ENCODE measurements around the gene PEX1.
"Not testable (repeated sequence)": the region's sequence is repeated elsewhere in the genome, so short reads cannot be mapped to it uniquely, and the experiment has no call there.

The PEX1 gene

DNA sequence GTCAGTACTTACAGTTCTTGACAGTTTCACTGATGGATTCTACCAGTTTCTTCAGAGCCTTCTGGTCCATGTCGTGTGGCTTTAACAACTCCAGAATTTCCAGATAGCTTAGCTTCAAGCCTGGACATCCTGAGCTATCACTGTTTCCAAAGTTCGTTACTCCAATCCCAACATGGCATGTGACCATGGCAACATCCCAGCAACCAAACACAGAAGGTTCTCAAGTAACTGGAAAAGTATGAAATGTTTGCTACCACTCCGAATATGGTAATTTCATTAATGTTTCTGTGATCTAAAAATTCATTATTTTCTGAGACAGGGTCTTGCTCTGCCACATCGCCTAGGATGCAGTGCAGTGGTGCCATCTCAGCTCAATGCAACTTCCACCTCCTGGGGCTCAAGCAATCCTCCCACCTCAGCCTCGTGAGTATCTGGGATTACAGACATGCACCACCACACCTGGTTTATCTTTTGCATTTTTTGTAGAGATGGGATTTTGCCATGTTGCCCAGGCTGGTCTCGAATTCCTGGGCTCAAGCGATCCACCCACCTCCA lies 29.6 kb upstream of the PEX1 start:
- no peak overlapping the region for H3K4me3 ChIP-seq (ENCODE audit: low read depth, low read length)
- TF ChIP-seq CTCF (IDR thresholded peaks at IDR 0.05; ENCODE audit: control insufficient read depth, extremely low read depth, insufficient read depth), result no peak
- no peak for DNase-seq (ENCODE audit: low read depth)

DNA sequence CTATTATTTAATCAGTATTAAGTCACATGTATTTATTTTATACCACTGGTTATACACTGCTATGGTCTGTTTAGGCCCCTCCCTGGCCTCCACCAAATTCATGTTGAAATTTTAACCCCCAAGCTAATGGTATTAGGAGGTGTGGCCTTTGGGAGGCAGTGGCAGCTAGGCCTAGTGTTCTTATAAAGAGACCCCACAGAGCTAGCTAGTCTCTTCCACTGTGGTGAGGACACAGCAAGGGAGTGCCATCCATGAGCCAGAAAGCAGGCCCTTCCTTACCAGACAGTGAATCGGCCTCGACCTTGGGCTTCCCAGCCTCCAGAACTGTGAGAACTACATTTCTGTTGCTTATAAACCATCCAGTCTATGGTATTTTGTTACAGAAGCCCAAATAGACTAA lies 28.9 kb upstream of the PEX1 start:
- TF ChIP-seq CTCF (IDR thresholded peaks at IDR 0.05; ENCODE audit: control insufficient read depth, extremely low read depth, insufficient read depth), result no peak
- no peak overlapping the region for H3K4me3 ChIP-seq (ENCODE audit: low read depth, low read length)
- DNase-seq (ENCODE audit: low read depth), result no peak

DNA sequence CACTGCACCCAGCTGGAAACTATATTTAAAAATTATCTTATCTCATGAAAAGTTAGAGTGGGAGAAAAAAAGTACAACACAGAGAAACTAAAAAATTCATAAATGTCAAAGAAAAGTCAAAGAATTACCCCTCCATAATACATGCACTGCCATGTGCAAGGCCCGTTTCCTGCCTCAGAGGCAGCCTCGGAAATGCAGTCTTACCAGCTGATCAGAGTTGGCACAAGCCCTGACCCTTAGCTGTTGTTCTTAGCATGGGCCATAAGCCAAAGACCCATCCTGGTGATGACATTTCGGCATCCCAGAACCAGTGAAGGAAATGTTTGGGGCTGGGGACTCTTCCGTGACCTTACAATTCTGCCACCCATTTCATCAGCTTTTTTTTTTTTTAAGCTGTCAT lies 21.9 kb upstream of the PEX1 start:
- no peak for DNase-seq (ENCODE audit: low read depth)
- no peak overlapping the region for H3K4me3 ChIP-seq (ENCODE audit: low read depth, low read length)
- TF ChIP-seq CTCF (IDR thresholded peaks at IDR 0.05; ENCODE audit: control insufficient read depth, extremely low read depth, insufficient read depth), result no peak

DNA sequence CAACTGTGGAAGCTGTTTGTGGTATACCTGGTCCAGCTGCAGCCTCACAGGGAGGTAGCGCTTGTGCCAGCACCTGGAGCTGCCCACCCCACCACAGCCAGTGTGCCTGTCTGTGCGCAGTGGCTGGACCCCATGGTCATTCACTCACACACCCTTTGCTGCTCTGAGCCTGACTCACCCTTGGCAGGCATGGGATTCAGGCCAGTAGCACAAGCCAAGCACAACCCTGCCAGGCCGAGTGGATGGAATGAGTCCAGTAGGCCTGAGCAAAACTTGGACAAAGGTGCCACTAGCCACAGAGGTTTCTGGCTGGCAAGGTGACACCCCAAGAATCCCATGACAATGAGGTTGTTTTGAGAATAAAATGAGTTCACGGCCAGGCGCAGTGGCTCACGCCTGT lies 19.3 kb upstream of the PEX1 start:
- no peak for DNase-seq (ENCODE audit: low read depth)
- no peak overlapping the region for H3K4me3 ChIP-seq (ENCODE audit: low read depth, low read length)
- no peak for TF ChIP-seq CTCF (IDR thresholded peaks at IDR 0.05; ENCODE audit: control insufficient read depth, extremely low read depth, insufficient read depth)

- no peak overlapping the region for H3K4me3 ChIP-seq (ENCODE audit: low read depth, low read length)
- TF ChIP-seq CTCF (IDR thresholded peaks at IDR 0.05; ENCODE audit: control insufficient read depth, extremely low read depth, insufficient read depth), result no peak
- DNase-seq (ENCODE audit: low read depth), result no peak
These were observed 18.7 kb upstream of the PEX1 start for GRCh38 chr7:92546856-92547497.

GRCh38 chr7:92545116-92545515 lies 16.8 kb upstream of the PEX1 start:
- not testable (repeated sequence) for H3K4me3 ChIP-seq (ENCODE audit: low read depth, low read length)

DNA sequence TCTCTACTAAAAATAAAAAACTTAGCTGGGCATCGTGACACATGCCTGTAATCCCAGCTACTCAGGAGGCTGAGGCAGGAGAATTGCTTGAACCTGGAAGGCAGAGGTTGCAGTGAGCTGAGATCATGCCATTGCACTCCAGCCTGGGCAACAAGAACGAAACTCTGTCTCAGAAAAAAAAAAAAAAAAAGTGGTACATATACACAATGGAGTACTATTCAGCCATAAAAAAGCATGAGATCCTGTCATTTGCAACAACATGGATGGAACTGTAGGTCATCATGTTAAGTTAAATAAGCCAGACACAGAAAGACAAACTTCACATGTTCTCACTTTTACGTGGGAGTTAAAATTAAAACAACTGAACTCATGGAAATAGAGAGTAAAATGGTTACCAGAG lies 15.2 kb upstream of the PEX1 start:
- DNase-seq (ENCODE audit: low read depth); H3K4me3 ChIP-seq (ENCODE audit: low read depth, low read length): not testable (repeated sequence)

More at GRCh38 chr7:92545116-92545515, 16.8 kb upstream of the PEX1 start:
- not testable (repeated sequence) for DNase-seq (ENCODE audit: low read depth)

DNA sequence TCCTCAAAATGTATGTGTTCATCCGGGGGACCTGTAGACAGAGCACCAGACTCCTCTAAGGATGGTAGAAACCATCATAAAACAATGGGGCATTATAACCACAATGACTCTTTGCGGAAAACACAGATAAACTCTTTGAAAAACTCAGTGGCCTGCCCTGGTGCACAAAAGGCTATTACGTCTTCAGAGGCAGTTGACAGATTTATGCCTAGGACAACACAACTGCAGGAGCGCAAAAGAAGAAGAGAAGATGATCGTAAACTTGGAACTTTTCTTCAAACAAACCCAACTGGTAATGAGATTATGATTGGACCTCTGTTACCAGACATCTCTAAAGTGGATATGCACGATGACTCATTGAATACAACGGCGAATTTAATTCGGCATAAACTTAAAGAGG lies 6.3 kb upstream of the PEX1 start:
- no peak for DNase-seq (ENCODE audit: low read depth)
- TF ChIP-seq CTCF (IDR thresholded peaks at IDR 0.05; ENCODE audit: control insufficient read depth, extremely low read depth, insufficient read depth), result no peak
- no peak overlapping the region for H3K4me3 ChIP-seq (ENCODE audit: low read depth, low read length)

Data from LNCaP clone FGC (cell line).